ENCODE data around the gene UBE2I.

UBE2I gene

DNA sequence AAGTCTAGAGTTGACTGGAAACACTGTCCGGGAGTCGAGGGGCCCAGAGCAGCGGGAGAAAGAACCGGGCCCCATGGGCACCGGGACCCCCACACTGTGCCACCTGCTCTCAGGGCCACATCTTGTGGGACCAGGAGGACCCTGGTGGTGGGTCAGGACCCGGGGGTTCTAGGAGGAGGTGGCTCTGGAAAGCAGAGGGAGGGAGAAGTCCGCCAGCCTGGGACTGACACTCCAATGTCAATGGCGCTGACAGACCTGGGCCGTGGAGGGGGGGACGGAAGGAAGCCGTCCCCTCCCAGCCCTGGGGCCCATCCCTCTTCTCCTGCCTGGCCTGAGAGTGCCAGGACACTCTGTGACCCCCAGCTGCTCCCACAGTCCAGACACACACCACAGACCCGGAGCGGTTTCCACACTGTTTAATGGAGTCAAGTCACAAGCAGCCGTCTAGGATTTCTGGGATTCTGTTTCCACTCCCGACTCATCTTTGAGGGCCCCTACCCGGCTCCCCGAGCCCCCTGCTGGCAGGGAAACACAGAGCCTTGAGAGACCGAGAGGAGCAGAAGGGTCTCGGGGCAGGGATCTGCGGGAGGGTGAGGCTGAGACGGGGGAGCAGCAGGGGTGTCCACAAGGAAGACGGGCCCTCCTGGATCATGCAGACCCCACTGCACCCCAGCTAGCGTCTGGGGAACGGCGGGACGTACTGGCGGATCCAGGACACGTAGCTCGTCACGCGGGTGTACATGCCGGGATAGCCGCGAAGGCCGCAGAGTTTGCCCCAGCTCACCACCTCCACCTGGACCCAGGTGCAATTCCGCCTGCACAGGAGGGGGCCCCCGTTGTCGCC is 23.5 kb upstream of the UBE2I start:
- Histone ChIP-seq H3K4me1 (no peaks in the 10 kb centered on the region), H3K36me3 (no peaks in the 10 kb centered on the region), H3K9me3 (no peaks in the 10 kb centered on the region), H3K4me3 (ENCODE audit: low read depth, low read length) (no peak overlapping the region), H3K27me3 (peaks cover 91% of the 10 kb centered on the region)
- TF ChIP-seq, protein P1, sequence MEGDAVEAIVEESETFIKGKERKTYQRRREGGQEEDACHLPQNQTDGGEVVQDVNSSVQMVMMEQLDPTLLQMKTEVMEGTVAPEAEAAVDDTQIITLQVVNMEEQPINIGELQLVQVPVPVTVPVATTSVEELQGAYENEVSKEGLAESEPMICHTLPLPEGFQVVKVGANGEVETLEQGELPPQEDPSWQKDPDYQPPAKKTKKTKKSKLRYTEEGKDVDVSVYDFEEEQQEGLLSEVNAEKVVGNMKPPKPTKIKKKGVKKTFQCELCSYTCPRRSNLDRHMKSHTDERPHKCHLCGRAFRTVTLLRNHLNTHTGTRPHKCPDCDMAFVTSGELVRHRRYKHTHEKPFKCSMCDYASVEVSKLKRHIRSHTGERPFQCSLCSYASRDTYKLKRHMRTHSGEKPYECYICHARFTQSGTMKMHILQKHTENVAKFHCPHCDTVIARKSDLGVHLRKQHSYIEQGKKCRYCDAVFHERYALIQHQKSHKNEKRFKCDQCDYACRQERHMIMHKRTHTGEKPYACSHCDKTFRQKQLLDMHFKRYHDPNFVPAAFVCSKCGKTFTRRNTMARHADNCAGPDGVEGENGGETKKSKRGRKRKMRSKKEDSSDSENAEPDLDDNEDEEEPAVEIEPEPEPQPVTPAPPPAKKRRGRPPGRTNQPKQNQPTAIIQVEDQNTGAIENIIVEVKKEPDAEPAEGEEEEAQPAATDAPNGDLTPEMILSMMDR (IDR thresholded peaks at IDR 0.05; ENCODE audit: low read depth, low read length) = peak; percentile 37
- DNase-seq = no peak

DNA sequence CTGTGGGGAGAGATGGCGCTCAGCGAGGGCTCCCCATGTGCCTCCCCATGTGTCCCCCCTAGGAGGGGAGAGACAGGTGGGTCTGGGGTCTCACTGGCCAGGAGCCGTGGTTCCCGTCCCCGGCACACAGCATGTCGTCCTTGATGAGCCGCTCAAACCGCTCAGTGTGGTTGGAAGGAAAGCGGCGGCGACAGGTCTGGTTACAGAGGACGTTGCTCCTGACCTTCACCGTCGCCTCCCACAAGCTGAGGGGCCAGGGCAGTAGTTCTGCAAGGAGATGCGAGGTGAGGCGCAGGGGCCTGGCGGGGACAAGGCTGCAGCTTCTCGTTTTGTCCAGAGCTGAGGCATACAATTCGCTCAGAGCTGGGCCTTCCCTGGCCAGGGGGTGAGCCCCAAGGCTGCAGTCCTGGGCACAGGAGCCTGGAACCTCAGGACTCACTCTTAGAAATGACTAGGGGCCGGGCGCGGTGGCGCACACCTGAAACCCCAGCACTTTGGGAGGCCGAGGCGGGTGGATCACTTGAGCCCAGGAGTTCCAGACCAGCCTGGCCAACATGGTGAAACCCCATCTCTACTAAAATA is 22.8 kb upstream of the UBE2I start:
- H3K4me3 ChIP-seq (ENCODE audit: low read depth, low read length) = no peak overlapping the region
- DNase-seq = no peak
- no peaks in the 10 kb centered on the region for H3K4me1 ChIP-seq
- no peaks in the 10 kb centered on the region for H3K9me3 ChIP-seq
- H3K27me3 ChIP-seq = peaks cover 92% of the 10 kb centered on the region
- H3K36me3 ChIP-seq = no peaks in the 10 kb centered on the region
- TF ChIP-seq, protein P1 (IDR thresholded peaks at IDR 0.05; ENCODE audit: low read depth, low read length) = no peak

DNA sequence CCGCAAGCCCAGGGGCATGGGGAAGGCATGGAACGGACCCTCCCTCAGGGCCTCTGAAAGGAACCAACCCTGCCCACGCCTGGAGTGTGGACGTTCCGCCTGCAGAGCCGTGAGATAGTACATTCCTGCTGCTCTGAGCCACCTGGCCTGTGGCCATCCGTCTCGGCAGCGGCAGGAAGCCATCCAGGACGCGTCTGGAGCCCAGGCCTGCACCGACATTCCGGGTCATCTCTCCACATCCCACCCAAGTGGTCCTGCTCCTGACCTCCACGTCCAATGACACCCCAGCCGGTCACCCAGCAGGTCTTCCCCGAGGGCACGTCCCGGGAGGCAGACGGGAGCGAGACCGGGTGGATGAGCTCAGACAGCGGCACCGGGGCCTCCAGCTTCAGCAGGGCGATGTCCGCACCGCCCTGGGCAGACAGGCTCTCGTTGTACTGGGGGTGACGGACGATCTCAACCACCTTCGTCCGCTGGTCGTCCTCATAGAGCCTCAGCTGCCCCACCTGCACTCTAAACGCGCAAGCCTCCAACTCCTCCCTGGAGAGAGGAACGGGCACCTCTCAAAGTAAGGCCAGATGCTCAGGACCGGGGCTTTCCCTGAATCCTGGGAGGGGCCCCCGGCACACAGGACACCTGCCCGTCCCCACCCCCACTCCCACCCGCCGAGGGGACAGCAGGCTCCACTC is 21.3 kb upstream of the UBE2I start:
- H3K27me3 ChIP-seq = peaks cover 88% of the 10 kb centered on the region
- no peaks in the 10 kb centered on the region for H3K9me3 ChIP-seq
- TF ChIP-seq, protein P1 (IDR thresholded peaks at IDR 0.05; ENCODE audit: low read depth, low read length) = no peak
- no peaks in the 10 kb centered on the region for H3K4me1 ChIP-seq
- H3K36me3 ChIP-seq = no peaks in the 10 kb centered on the region
- DNase-seq = no peak
- no peak overlapping the region for H3K4me3 ChIP-seq (ENCODE audit: low read depth, low read length)

DNA sequence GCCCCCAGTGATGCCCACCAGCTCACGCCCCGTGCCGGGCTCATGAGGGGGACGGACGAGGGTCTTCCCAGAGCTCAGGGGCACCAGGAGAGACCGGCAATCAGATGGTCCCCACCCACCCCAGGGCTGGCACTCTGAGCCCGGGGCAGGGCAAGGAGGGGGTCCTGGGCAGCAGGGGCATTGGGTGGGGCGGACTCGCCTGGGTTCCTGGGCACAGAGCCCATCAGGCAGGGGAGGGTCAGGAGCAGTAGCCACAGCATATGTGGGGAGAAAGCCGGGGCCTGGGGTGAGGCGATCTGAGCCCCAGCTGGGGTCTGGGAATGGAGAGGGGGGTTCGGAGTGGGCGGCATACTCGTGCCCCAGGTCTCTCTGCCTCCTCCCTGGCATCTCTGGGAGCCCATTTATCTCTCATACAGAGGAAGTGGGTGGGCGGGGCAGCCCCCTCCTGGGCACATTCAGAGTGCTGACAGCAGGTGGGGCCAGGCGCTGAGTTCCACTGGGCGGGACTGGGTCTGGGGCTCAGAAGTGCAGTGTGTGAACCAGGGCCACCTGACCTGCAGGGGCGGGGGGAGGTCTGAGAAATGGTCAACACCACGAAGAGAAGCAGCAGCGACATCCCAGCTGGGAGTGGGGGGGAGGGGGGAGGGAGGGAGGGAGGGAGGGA is 20.5 kb upstream of the UBE2I start:
- Histone ChIP-seq H3K27me3 (peaks cover 87% of the 10 kb centered on the region), H3K9me3 (no peaks in the 10 kb centered on the region), H3K4me1 (no peaks in the 10 kb centered on the region), H3K4me3 (ENCODE audit: low read depth, low read length) (no peak overlapping the region), H3K36me3 (no peaks in the 10 kb centered on the region)
- DNase-seq = no peak
- TF ChIP-seq, protein P1 (IDR thresholded peaks at IDR 0.05; ENCODE audit: low read depth, low read length) = no peak

DNA sequence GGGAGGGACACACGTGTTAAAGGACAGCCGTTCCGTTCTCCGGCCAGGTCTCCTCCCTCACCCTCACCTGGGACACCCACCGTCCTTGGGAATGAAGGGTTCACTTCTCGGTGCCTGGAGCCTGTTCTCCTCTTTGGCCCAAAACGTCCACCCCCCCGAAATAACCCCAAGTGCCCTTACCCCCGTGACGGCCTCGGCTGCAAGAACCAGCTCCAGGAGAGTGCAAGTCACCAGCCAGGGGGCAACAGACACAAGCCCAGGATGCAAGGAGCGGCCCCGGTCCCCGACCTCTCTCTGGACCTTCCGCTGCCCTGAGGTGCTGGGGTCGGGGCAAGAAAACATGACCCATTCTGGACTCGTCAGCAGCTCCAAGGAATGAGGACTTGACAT is 20.0 kb upstream of the UBE2I start:
- Histone ChIP-seq H3K4me1 (no peaks in the 10 kb centered on the region), H3K36me3 (no peaks in the 10 kb centered on the region), H3K27me3 (peaks cover 85% of the 10 kb centered on the region), H3K4me3 (ENCODE audit: low read depth, low read length) (no peak overlapping the region), H3K9me3 (no peaks in the 10 kb centered on the region)
- TF ChIP-seq, protein P1 (IDR thresholded peaks at IDR 0.05; ENCODE audit: low read depth, low read length) = no peak
- DNase-seq = no peak

All from BE2C (cell line).